K562 (cell line): ENCODE data around the gene RPL14. TPM values are rescaled to one million over a fixed set of nuclear protein-coding genes. Genes with fewer than 3 reads are reported as not detected.

ENCODE experiments used
- ARID1B ChIP-seq: fragments of 450-650 bp; IDR thresholded peaks from 2 replicates; pipeline ENCODE4 v1.6.1; 2016; ENCODE audit warnings: antibody characterized with exemption, mild to moderate bottlenecking, inconsistent platforms
- CHAMP1 ChIP-seq: fragments of 450-650 bp; IDR thresholded peaks from 2 replicates; pipeline ENCODE4 v1.6.1; 2016; ENCODE audit warnings: mild to moderate bottlenecking
- EP300 ChIP-seq: IDR thresholded peaks from 2 replicates; pipeline ENCODE4 v1.6.1; 2012; ENCODE audit warnings: low read length, improper control_type of control experiment
- ESRRA ChIP-seq: fragments of 450-650 bp; IDR thresholded peaks from 2 replicates; pipeline ENCODE4 v1.6.1; 2014; ENCODE audit warnings: low read depth, mild to moderate bottlenecking, moderate library complexity, borderline replicate concordance
- GATAD2B ChIP-seq: fragments of 450-650 bp; IDR thresholded peaks from 2 replicates; pipeline ENCODE4 v1.6.1; 2017; ENCODE audit warnings: mild to moderate bottlenecking, borderline replicate concordance
- GMEB1 ChIP-seq: fragments of 250-450 bp; sonication (Bioruptor Pico); IDR thresholded peaks from 2 replicates; pipeline ENCODE4 v1.4.0; 2020; ENCODE audit warnings: mild to moderate bottlenecking
- JUND ChIP-seq, 2 experiments: IDR thresholded peaks; 2 replicates in 1 of 2; 3 replicates in 1 of 2; pipeline ENCODE4 v1.6.1; 2011; ENCODE audit warnings: borderline replicate concordance in 2 of 2, low read depth in 2 of 2, low read length in 2 of 2, improper control_type of control experiment in 1 of 2, missing biosample characterization in 1 of 2, missing genetic modification characterization in 1 of 2, missing genetic modification reagents in 1 of 2
- MTA1 ChIP-seq: fragments of 450-650 bp; IDR thresholded peaks from 2 replicates; pipeline ENCODE4 v1.6.1; 2017; ENCODE audit warnings: borderline replicate concordance
- NCOR1 ChIP-seq: fragments of 450-650 bp; IDR thresholded peaks from 2 replicates; pipeline ENCODE4 v1.6.1; 2016; ENCODE audit warnings: mild to moderate bottlenecking, moderate library complexity
- RCOR1 ChIP-seq, 2 experiments: IDR thresholded peaks; 2 replicates each; pipeline ENCODE4 v1.6.1; 2012; ENCODE audit warnings: low read depth in 2 of 2, low read length in 2 of 2, borderline replicate concordance in 1 of 2, improper control_type of control experiment in 1 of 2
- SOX6 ChIP-seq: fragments of 450-650 bp; IDR thresholded peaks from 2 replicates; pipeline ENCODE4 v1.6.1; 2014; ENCODE audit warnings: mild to moderate bottlenecking
- SP2 ChIP-seq: IDR thresholded peaks from 2 replicates; pipeline ENCODE4 v1.6.1; 2011; ENCODE audit warnings: mild to moderate bottlenecking, low read depth, low read length, moderate library complexity; ENCODE audit not compliant: poor library complexity, severe bottlenecking; ENCODE audit errors: extremely low read depth
- SRF ChIP-seq, 2 experiments: fragments of 250-450, 450-650 bp in 1 of 2; sonication (Bioruptor Pico) in 1 of 2; sonication (generic) in 1 of 2; formaldehyde crosslinking; IDR thresholded peaks; 2 replicates each; pipeline versions ENCODE4 v1.5.0 to v1.5.1; 2020 to 2022; ENCODE audit warnings: mild to moderate bottlenecking in 1 of 2, missing genetic modification reagents in 1 of 2
- YBX1 ChIP-seq: fragments of 450-650 bp; IDR thresholded peaks from 2 replicates; pipeline ENCODE4 v1.7.1; 2016; ENCODE audit warnings: mild to moderate bottlenecking
- polyA plus RNA-seq, 8 experiments: library from polyadenylated mRNA; depleted of rRNA in 4 of 8; stranded (reverse) in 5 of 8; unstranded in 3 of 8; fragments of >200 nt; fragmentation: Nextera tagmentation in 2 of 8; fragmentation: Illumina TruSeq in 1 of 8; extraction: Ambion mirVana in 2 of 8; extraction: Trizol in 1 of 8; gene quantifications; 2 replicates each; pipeline versions ENCODE4 v1.2.1 to v1.2.3, GENCODE V29; 2011 to 2014; ENCODE audit warnings: inconsistent platforms in 1 of 8, missing spikeins in 1 of 8
- total RNA-seq, 7 experiments: library from RNA; depleted of rRNA in 6 of 7; stranded (reverse); fragments of >200 nt in 6 of 7; fragmentation: Illumina TruSeq in 2 of 7; extraction: Trizol in 2 of 7; gene quantifications; 2 replicates each; pipeline versions ENCODE4 v1.2.1 to v1.2.3, GENCODE V29; 2011 to 2021; ENCODE audit warnings: low replicate concordance in 1 of 7
- TF ChIP-seq, protein P1 (sequence below), 2 experiments: fragments of 450-650 bp in 1 of 2; sonication (generic) in 1 of 2; formaldehyde crosslinking in 1 of 2; IDR thresholded peaks in 1 of 2; conservative IDR thresholded peaks in 1 of 2; 2 replicates each; pipeline versions ENCODE4 v1.6.1 to v1.8.1; 2016 to 2023; ENCODE audit warnings: mild to moderate bottlenecking in 2 of 2, moderate library complexity in 2 of 2, inconsistent platforms in 1 of 2, missing genetic modification reagents in 1 of 2
- TF ChIP-seq, protein P2 (sequence below): fragments of 450-650 bp; IDR thresholded peaks from 2 replicates; pipeline ENCODE4 v1.6.1; 2017; ENCODE audit warnings: antibody characterized with exemption, mild to moderate bottlenecking

RPL14 gene
- total and polyA plus RNA-seq, 9 of the 15 experiments (the other 6 are each of a cell fraction or from before 2014, with no cell fraction given) = 851 to 4,649 (median 2,133) TPM

DNA sequence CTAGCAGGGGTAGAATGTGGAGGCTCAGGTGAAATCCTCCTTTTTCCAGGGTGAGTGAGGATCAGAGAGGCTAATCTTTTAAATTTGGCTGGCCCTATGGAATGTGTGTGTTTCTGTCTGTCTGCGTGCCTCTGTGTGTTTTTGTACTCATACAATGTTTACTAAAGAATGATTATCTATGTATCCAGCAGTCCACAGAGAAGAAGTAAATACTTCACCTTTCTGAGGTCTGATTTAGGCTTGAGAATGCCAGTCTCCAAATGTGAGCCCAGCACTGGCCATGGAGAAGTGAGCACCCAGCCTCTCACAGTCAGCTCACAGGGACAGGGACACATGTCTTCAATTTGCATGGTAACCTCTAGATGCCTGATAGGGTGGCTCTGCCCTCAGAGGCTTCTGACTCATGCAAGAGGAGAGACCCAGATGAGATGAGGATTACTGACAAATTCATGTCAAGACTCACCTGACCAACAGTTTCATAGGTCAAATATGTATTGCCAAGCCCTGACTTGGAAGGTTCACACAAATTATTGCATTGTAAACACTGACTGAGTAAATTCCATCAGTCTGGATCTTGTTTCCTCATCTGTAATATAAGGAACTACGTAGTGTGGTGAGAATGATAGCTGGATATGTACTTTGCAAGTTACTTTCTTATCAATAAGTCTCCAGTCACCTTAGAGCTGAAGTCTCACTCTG is 39.1 kb upstream of the RPL14 start (continued):
- TF ChIP-seq, protein P1, sequence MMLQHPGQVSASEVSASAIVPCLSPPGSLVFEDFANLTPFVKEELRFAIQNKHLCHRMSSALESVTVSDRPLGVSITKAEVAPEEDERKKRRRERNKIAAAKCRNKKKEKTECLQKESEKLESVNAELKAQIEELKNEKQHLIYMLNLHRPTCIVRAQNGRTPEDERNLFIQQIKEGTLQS (IDR thresholded peaks at IDR 0.05) = peak; percentile 75
- TF ChIP-seq, protein P1 (CRISPR knock-in tag; conservative IDR thresholded peaks at IDR 0.05) = no peak
- TF ChIP-seq GMEB1 (CRISPR knock-in tag) (no peak), RCOR1 (IDR thresholded peaks at IDR 0.05; ENCODE audit: borderline replicate concordance in 1 of 2, low read depth in 2 of 2, low read length in 2 of 2) (peak in 1 of 2 experiments; percentile 72; a peak in 2 of 4 replicates), GATAD2B (0 out of 2 replicates have a peak, but pooled peaks have one; percentile 63), MTA1 (0 out of 2 replicates have a peak, but pooled peaks have one; percentile 32), SRF (CRISPR knock-in tag; IDR thresholded peaks at IDR 0.05) (peak in 1 of 2 experiments; percentile 51; a peak in 1 of 4 replicates), JUND (IDR thresholded peaks at IDR 0.05; ENCODE audit: borderline replicate concordance, low read depth, low read length) (peak; percentile 88), JUND (tag; IDR thresholded peaks at IDR 0.05; ENCODE audit: borderline replicate concordance, low read depth, low read length) (peak; percentile 92; the same call in 2 of the 3 replicates), ESRRA (peak; percentile 95), SOX6 (0 out of 2 replicates have a peak, but pooled peaks have one; percentile 39), NCOR1 (peak; percentile 55), EP300 (peak; percentile 59), CHAMP1 (peak; percentile 46; the same call in 1 of the 2 replicates), YBX1 (no peak), ARID1B (peak; percentile 79), SP2 (no peak)
- TF ChIP-seq, protein P2, sequence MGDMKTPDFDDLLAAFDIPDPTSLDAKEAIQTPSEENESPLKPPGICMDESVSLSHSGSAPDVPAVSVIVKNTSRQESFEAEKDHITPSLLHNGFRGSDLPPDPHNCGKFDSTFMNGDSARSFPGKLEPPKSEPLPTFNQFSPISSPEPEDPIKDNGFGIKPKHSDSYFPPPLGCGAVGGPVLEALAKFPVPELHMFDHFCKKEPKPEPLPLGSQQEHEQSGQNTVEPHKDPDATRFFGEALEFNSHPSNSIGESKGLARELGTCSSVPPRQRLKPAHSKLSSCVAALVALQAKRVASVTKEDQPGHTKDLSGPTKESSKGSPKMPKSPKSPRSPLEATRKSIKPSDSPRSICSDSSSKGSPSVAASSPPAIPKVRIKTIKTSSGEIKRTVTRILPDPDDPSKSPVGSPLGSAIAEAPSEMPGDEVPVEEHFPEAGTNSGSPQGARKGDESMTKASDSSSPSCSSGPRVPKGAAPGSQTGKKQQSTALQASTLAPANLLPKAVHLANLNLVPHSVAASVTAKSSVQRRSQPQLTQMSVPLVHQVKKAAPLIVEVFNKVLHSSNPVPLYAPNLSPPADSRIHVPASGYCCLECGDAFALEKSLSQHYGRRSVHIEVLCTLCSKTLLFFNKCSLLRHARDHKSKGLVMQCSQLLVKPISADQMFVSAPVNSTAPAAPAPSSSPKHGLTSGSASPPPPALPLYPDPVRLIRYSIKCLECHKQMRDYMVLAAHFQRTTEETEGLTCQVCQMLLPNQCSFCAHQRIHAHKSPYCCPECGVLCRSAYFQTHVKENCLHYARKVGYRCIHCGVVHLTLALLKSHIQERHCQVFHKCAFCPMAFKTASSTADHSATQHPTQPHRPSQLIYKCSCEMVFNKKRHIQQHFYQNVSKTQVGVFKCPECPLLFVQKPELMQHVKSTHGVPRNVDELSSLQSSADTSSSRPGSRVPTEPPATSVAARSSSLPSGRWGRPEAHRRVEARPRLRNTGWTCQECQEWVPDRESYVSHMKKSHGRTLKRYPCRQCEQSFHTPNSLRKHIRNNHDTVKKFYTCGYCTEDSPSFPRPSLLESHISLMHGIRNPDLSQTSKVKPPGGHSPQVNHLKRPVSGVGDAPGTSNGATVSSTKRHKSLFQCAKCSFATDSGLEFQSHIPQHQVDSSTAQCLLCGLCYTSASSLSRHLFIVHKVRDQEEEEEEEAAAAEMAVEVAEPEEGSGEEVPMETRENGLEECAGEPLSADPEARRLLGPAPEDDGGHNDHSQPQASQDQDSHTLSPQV = peak; percentile 42; the same call in 1 of the 2 replicates
